OCI-LY7 (cell line): Measurements from ENCODE around the gene EPS8L2. TPM values are rescaled to one million over a fixed set of nuclear protein-coding genes. Genes with fewer than 3 reads are reported as not detected.

ENCODE experiments used
- BruUV-seq: library from RNA; stranded (reverse); fragments of 400-500 nt; replicated peaks from 2 replicates; lab custom pipeline; 2021; lab: Mats Ljungman, UMichigan
- CTCF ChIA-PET: fragments of 300-600 bp; sonication (Branson Sonifier 250); formaldehyde crosslinking; loops from one replicate; lab custom pipeline; 2022; ENCODE audit warnings: antibody characterized with exemption; ENCODE audit not compliant: unreplicated experiment; lab: Charles Lee
- POLR2A ChIA-PET: fragments of 300-600 bp; sonication (Branson Sonifier 250); formaldehyde crosslinking; loops from one replicate; lab custom pipeline; 2022; ENCODE audit warnings: antibody characterized with exemption; lab: Charles Lee
- DNase-seq: peaks from one replicate; pipeline ENCODE4 v3.0.0-alpha.2; 2015; ENCODE audit warnings: low spot score
- H2AFZ ChIP-seq: fragments of 200-600 bp; sonication (generic), shearing (Covaris generic); 2 replicates; pipeline ENCODE4 v1.6.1; 2014; ENCODE audit warnings: mild to moderate bottlenecking, antibody characterized with exemption, low read length, moderate library complexity
- H3K27ac ChIP-seq: fragments of 200-600 bp; sonication (generic); 2 replicates; pipeline ENCODE4 v1.5.1; 2014; ENCODE audit warnings: mixed run types, low read depth, mild to moderate bottlenecking, moderate library complexity, low read length, inconsistent platforms; ENCODE audit not compliant: poor library complexity, severe bottlenecking
- H3K36me3 ChIP-seq: fragments of 200-600 bp; sonication (generic); 2 replicates; pipeline ENCODE4 v1.6.1; 2014; ENCODE audit warnings: mild to moderate bottlenecking, antibody characterized with exemption, low read length, moderate library complexity, mixed read lengths; ENCODE audit not compliant: insufficient read depth
- H3K4me1 ChIP-seq: fragments of 200-600 bp; sonication (generic); 2 replicates; pipeline ENCODE4 v1.5.1; 2014; ENCODE audit warnings: mild to moderate bottlenecking, low read length; ENCODE audit not compliant: insufficient read depth, poor library complexity, severe bottlenecking
- H3K4me2 ChIP-seq: fragments of 200-600 bp; sonication (generic); 2 replicates; pipeline ENCODE4 v1.6.1; 2014; ENCODE audit warnings: mild to moderate bottlenecking, low read length
- H3K4me3 ChIP-seq: fragments of 200-600 bp; sonication (generic); 2 replicates; pipeline ENCODE4 v1.5.1; 2014; ENCODE audit warnings: mild to moderate bottlenecking, low read depth, low read length; ENCODE audit not compliant: poor library complexity, severe bottlenecking
- H3K79me2 ChIP-seq: fragments of 200-600 bp; sonication (generic); 2 replicates; pipeline ENCODE4 v1.6.1; 2016; ENCODE audit warnings: low read depth, mild to moderate bottlenecking, low read length, moderate library complexity, mixed read lengths; ENCODE audit not compliant: insufficient read depth
- H3K9me2 ChIP-seq: fragments of 200-600 bp; sonication (generic); 2 replicates; pipeline ENCODE4 v1.6.1; 2016; ENCODE audit warnings: mild to moderate bottlenecking, low read length, mixed read lengths; ENCODE audit not compliant: insufficient read depth
- H3K9me3 ChIP-seq: fragments of 200-600 bp; sonication (generic); 2 replicates; pipeline ENCODE4 v1.6.1; 2014; ENCODE audit warnings: mild to moderate bottlenecking, mixed run types, low read length, mixed read lengths
- H4K20me1 ChIP-seq: fragments of 200-600 bp; sonication (generic); 2 replicates; pipeline ENCODE4 v1.6.1; 2014; ENCODE audit warnings: mild to moderate bottlenecking, antibody characterized with exemption, low read length, moderate library complexity, mixed read lengths; ENCODE audit not compliant: insufficient read depth
- EZH2phosphoT487 ChIP-seq: fragments of 200-600 bp; sonication (generic); IDR thresholded peaks from 2 replicates; pipeline ENCODE4 v1.6.1; 2018; ENCODE audit warnings: low read depth, borderline replicate concordance, mild to moderate bottlenecking, mixed run types, antibody characterized with exemption, low read length, moderate library complexity, mixed read lengths
- intact Hi-C: fragments of 100-400 bp; cut with micrococcal nuclease; formaldehyde crosslinking; loops from one replicate; pipeline ENCODE4 v1.10.0; 2022; ENCODE audit not compliant: unreplicated experiment
- total RNA-seq, 2 experiments: library from RNA; depleted of rRNA in 1 of 2; stranded (reverse); fragments of >200 nt in 1 of 2; shearing (Covaris generic) in 1 of 2; gene quantifications; 2 replicates each; pipeline ENCODE4 v1.2.3, GENCODE V29; 2014 to 2022
- TF ChIP-seq, protein P1 (sequence below): fragments of 200-600 bp; sonication (generic); conservative IDR thresholded peaks from 2 replicates; pipeline ENCODE4 v1.5.1; 2014; ENCODE audit warnings: mild to moderate bottlenecking, antibody characterized with exemption, low read length, moderate library complexity, mixed read lengths

Gene EPS8L2
- total RNA-seq, 2 experiments from 2014 or later, result 3.8 to 7.1 TPM

DNA sequence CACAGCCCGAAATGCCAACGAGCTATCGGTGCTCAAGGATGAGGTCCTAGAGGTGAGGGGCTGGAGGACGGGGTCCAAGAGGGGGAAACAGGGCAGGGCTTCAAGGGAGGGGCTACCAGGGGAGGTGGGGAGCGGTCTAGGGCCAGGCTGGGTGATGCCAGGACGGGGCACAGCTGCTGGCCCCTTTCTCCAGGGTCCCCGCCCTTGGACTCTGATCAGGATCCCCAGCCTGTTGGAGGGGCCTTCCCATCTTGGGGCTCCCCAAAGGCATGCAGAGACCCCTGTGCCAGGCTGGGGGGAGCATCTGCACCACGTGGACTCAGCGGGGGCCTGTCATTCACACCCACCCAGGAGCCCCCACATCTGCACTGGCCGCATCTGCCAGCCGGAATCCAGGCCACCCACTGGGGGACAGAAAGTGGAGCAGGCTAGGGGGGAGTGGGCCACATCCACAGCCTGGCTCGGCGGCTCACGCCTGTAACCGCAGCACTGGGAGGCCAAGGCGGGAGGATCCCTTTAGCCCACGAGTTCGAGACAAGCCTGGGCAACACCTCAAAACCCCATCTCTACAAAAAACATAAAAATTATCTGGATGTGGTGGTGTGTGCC, 18.9 kb downstream of the EPS8L2 start:
- no peak overlapping the region for H2AFZ ChIP-seq
- H3K9me3 ChIP-seq, result no peaks in the 10 kb centered on the region
- H4K20me1 ChIP-seq, result no peaks in the 10 kb centered on the region
- ChIA-PET CTCF (interaction anchor here (0.6 to 1.1 kb wide), 2 partner anchors 29 to 162 kb away, joined by 6 to 12 read pairs; partner anchors contain the start of gene TMEM80), POLR2A (interaction anchor here (0.6 to 2.7 kb wide), 2 partner anchors 22 to 93 kb away, joined by 3 to 7 read pairs; partner anchors contain the start of gene TALDO1)
- peaks cover 58% of the 10 kb centered on the region for H3K4me1 ChIP-seq
- no peak for TF ChIP-seq EZH2phosphoT487
- no peaks in the 10 kb centered on the region for H3K9me2 ChIP-seq
- BruUV-seq, result no TSS peak
- H3K36me3 ChIP-seq, result no peaks in the 10 kb centered on the region
- no peak for DNase-seq
- H3K27ac ChIP-seq, result no peak overlapping the region
- peak overlapping the region; percentile 49 for H3K4me2 ChIP-seq
- H3K79me2 ChIP-seq, result no peaks in the 10 kb centered on the region
- intact Hi-C loops, result loop anchor here (5.0 kb wide), 1 partner anchor 168 kb away; no protein-coding TSS in a partner anchor
- no peak overlapping the region for H3K4me3 ChIP-seq

DNA sequence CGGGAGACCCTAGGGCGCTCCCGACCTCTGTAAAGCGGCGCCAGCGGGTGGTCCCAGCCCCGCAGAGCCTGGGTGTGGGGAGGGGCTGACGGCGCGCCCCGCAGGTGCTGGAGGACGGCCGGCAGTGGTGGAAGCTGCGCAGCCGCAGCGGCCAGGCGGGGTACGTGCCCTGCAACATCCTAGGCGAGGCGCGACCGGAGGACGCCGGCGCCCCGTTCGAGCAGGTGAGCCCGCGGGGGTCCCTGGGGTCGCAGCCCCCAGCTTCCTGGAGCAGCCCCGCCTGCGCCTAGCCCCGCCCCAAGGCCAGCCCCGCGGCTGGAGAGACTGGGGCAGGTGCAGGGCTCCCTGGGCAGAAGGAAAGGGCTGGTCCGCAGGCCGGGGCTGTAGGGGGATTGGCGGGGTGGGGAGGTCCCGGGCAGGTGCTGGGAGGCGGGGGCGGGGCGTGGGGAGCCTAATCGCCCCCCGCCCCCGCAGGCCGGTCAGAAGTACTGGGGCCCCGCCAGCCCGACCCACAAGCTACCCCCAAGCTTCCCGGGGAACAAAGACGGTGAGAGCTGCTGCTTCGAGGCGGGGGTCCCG, 19.7 kb downstream of the EPS8L2 start:
- no peaks in the 10 kb centered on the region for H3K9me3 ChIP-seq
- H3K4me2 ChIP-seq, result peak overlapping the region; percentile 65
- no peaks in the 10 kb centered on the region for H3K9me2 ChIP-seq
- no peaks in the 10 kb centered on the region for H4K20me1 ChIP-seq
- BruUV-seq, result no TSS peak
- peak overlapping the region; percentile 26; the same call in 1 of the 2 replicates for H2AFZ ChIP-seq
- H3K4me1 ChIP-seq, result peaks cover 58% of the 10 kb centered on the region
- no peaks in the 10 kb centered on the region for H3K79me2 ChIP-seq
- CTCF ChIA-PET, result interaction anchor here (0.6 to 1.2 kb wide), 4 partner anchors 22 to 135 kb away, joined by 3 to 5 read pairs (median 3); partner anchors contain the start of genes DEAF1, TALDO1 and TMEM80
- POLR2A ChIA-PET, result interaction anchor here (0.6 to 2.7 kb wide), 5 partner anchors 14 to 184 kb away, joined by 3 to 7 read pairs (median 4); partner anchors contain the start of genes TALDO1 and TMEM80
- H3K4me3 ChIP-seq, result peak overlapping the region; percentile 48
- H3K27ac ChIP-seq, result no peak overlapping the region
- no peaks in the 10 kb centered on the region for H3K36me3 ChIP-seq
- no peak for DNase-seq
- intact Hi-C loops, result no loop called here
- TF ChIP-seq, protein P1, sequence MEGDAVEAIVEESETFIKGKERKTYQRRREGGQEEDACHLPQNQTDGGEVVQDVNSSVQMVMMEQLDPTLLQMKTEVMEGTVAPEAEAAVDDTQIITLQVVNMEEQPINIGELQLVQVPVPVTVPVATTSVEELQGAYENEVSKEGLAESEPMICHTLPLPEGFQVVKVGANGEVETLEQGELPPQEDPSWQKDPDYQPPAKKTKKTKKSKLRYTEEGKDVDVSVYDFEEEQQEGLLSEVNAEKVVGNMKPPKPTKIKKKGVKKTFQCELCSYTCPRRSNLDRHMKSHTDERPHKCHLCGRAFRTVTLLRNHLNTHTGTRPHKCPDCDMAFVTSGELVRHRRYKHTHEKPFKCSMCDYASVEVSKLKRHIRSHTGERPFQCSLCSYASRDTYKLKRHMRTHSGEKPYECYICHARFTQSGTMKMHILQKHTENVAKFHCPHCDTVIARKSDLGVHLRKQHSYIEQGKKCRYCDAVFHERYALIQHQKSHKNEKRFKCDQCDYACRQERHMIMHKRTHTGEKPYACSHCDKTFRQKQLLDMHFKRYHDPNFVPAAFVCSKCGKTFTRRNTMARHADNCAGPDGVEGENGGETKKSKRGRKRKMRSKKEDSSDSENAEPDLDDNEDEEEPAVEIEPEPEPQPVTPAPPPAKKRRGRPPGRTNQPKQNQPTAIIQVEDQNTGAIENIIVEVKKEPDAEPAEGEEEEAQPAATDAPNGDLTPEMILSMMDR, result no peak
- TF ChIP-seq EZH2phosphoT487, result no peak
